PC-3 (cell line): Measurements from ENCODE around the gene ANKRD45. TPM values are rescaled to one million over a fixed set of nuclear protein-coding genes. Genes with fewer than 3 reads are reported as not detected.
"Not testable (repeated sequence)": the region's sequence is repeated elsewhere in the genome, so short reads cannot be mapped to it uniquely, and the experiment has no call there.

Experiments used
- ATAC-seq: fragments of 200-7000 bp; cut with Tn5 transposase; 2 replicates; pipeline ENCODE4 v1.9.1; 2020; ENCODE audit warnings: mild to moderate bottlenecking, moderate library complexity
- BruUV-seq: library from RNA; stranded (reverse); fragments of 400-500 nt; replicated peaks from 2 replicates; lab custom pipeline; 2021; lab: Mats Ljungman, UMichigan
- CTCF ChIA-PET: fragments of 300-600 bp; sonication (Branson Sonifier 250); formaldehyde crosslinking; loops from one replicate; lab custom pipeline; 2022; ENCODE audit warnings: antibody characterized with exemption; lab: Charles Lee
- POLR2A ChIA-PET: fragments of 300-600 bp; sonication (Branson Sonifier 250); formaldehyde crosslinking; loops from one replicate; lab custom pipeline; 2022; ENCODE audit warnings: antibody characterized with exemption; ENCODE audit not compliant: unreplicated experiment; lab: Charles Lee
- DNase-seq: peaks from one replicate; pipeline ENCODE4 v3.0.0-alpha.2; 2015
- H2AFZ ChIP-seq: fragments of 300-600 bp; sonication (generic); 2 replicates; pipeline ENCODE4 v1.6.0; 2016; ENCODE audit warnings: antibody characterized with exemption, low read length
- H3F3A ChIP-seq: fragments of 300-600 bp; sonication (generic); one replicate; pipeline ENCODE4 v1.6.0; 2017; ENCODE audit warnings: antibody characterized with exemption, low read length, control low read depth, mild to moderate bottlenecking; ENCODE audit not compliant: unreplicated experiment
- H3K27ac ChIP-seq: fragments of 300-600 bp; sonication (generic); 2 replicates; pipeline ENCODE4 v1.5.1; 2016; ENCODE audit warnings: mild to moderate bottlenecking, low read length
- H3K27me3 ChIP-seq: fragments of 300-600 bp; sonication (generic); 2 replicates; pipeline ENCODE4 v1.6.1; 2016; ENCODE audit warnings: low read length, mixed read lengths
- H3K36me3 ChIP-seq: fragments of 300-600 bp; sonication (generic); 2 replicates; pipeline ENCODE4 v1.6.1; 2016; ENCODE audit warnings: low read depth, mixed run types, low read length, mixed read lengths
- H3K4me1 ChIP-seq: fragments of 300-600 bp; sonication (generic); 2 replicates; pipeline ENCODE4 v1.5.1; 2016; ENCODE audit warnings: low read length; ENCODE audit not compliant: insufficient read depth
- H3K4me2 ChIP-seq: fragments of 300-600 bp; sonication (generic); 2 replicates; pipeline ENCODE4 v1.6.0; 2016; ENCODE audit warnings: low read length
- H3K4me3 ChIP-seq: fragments of 300-600 bp; sonication (generic); 2 replicates; pipeline ENCODE4 v1.5.1; 2016; ENCODE audit warnings: mild to moderate bottlenecking, low read length, mixed read lengths
- H3K79me2 ChIP-seq: fragments of 300-600 bp; sonication (generic); 2 replicates; pipeline ENCODE4 v1.6.1; 2017; ENCODE audit warnings: low read length, mixed read lengths
- H3K9ac ChIP-seq: fragments of 300-600 bp; sonication (generic); 2 replicates; pipeline ENCODE4 v1.6.0; 2016; ENCODE audit warnings: mild to moderate bottlenecking, low read length
- H3K9me2 ChIP-seq: fragments of 300-600 bp; sonication (generic); replicated peaks from 2 replicates; pipeline ENCODE4 v1.6.1; 2016; ENCODE audit warnings: mixed run types, low read length, mixed read lengths
- H3K9me3 ChIP-seq: fragments of 300-600 bp; sonication (generic); 2 replicates; pipeline ENCODE4 v1.6.1; 2016; ENCODE audit warnings: low read length, mixed read lengths
- H4K20me1 ChIP-seq: fragments of 300-600 bp; sonication (generic); 2 replicates; pipeline ENCODE4 v1.6.1; 2016; ENCODE audit warnings: low read length, mixed read lengths
- EZH2 ChIP-seq: fragments of 300-600 bp; sonication (generic); IDR thresholded peaks from one replicate; pipeline ENCODE4 v1.6.1; 2017; ENCODE audit warnings: antibody characterized with exemption, mild to moderate bottlenecking, low read length; ENCODE audit not compliant: unreplicated experiment
- EZH2phosphoT487 ChIP-seq: fragments of 300-600 bp; sonication (generic); IDR thresholded peaks from 2 replicates; pipeline ENCODE4 v1.6.1; 2018; ENCODE audit warnings: mild to moderate bottlenecking, antibody characterized with exemption, low read length, borderline replicate concordance
- intact Hi-C: fragments of 100-400 bp; cut with micrococcal nuclease; formaldehyde crosslinking; loops from 2 replicates; pipeline ENCODE4 v1.9.0; 2023
- total RNA-seq: library from RNA; depleted of rRNA; stranded (reverse); fragments of >200 nt; gene quantifications from 2 replicates; pipeline ENCODE4 v1.2.3, GENCODE V29; 2014
- TF ChIP-seq, protein P1 (sequence below): fragments of 300-600 bp; sonication (generic); conservative IDR thresholded peaks from 2 replicates; pipeline ENCODE4 v1.5.1; 2017; ENCODE audit warnings: antibody characterized with exemption, low read depth, mild to moderate bottlenecking, low read length

The ANKRD45 gene
- total RNA-seq, 1 experiment from 2014 or later, result not detected

GRCh38 chr1:173682184-173682583 lies 12.5 kb upstream of the ANKRD45 start:
- Histone ChIP-seq H3K79me2 (no peaks in the 10 kb centered on the region), H3K4me2 (no peak overlapping the region), H3K4me1 (peaks cover 10% of the 10 kb centered on the region; the same call in 1 of the 2 replicates), H4K20me1 (no peaks in the 10 kb centered on the region), H3K9me3 (no peaks in the 10 kb centered on the region), H2AFZ (no peak overlapping the region; the same call in 1 of the 2 replicates), H3K9me2 (no peaks in the 10 kb centered on the region), H3K9ac (no peak overlapping the region), H3F3A (no peaks in the 10 kb centered on the region), H3K27ac (no peak overlapping the region), H3K36me3 (no peaks in the 10 kb centered on the region), H3K27me3 (no peaks in the 10 kb centered on the region), H3K4me3 (no peak overlapping the region)
- ChIA-PET CTCF (no interaction called here), POLR2A (interaction anchor here (0.6 kb wide), 5 partner anchors 33 to 786 kb away, joined by 4 to 7 read pairs (median 6); partner anchors contain the start of gene KLHL20)
- intact Hi-C loops, result no loop called here
- BruUV-seq, result no TSS peak
- DNase-seq (peak; percentile 49), ATAC-seq (peak; percentile 22; the same call in 1 of the 2 replicates)
- TF ChIP-seq EZH2 (no peak), EZH2phosphoT487 (no peak)
- TF ChIP-seq, protein P1, sequence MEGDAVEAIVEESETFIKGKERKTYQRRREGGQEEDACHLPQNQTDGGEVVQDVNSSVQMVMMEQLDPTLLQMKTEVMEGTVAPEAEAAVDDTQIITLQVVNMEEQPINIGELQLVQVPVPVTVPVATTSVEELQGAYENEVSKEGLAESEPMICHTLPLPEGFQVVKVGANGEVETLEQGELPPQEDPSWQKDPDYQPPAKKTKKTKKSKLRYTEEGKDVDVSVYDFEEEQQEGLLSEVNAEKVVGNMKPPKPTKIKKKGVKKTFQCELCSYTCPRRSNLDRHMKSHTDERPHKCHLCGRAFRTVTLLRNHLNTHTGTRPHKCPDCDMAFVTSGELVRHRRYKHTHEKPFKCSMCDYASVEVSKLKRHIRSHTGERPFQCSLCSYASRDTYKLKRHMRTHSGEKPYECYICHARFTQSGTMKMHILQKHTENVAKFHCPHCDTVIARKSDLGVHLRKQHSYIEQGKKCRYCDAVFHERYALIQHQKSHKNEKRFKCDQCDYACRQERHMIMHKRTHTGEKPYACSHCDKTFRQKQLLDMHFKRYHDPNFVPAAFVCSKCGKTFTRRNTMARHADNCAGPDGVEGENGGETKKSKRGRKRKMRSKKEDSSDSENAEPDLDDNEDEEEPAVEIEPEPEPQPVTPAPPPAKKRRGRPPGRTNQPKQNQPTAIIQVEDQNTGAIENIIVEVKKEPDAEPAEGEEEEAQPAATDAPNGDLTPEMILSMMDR, result no peak

DNA sequence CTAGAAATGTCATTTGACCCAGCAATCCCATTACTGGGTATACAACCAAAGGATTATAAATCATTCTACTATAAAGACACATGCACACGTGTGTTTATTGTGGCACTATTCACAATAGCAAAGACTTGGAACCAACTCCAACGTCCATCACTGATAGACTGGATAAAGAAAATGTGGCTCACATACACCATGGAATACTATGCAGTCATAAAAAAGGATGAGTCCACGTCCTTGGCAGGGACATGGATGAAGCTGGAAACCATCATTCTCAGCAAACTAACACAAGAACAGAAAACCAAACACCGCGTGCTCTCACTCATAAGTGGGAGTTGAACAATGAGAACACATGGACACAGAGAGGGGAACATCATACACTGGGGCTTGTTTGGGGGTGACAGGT lies 10.5 kb upstream of the ANKRD45 start:
- H3K27me3 ChIP-seq, ATAC-seq, H3K36me3 ChIP-seq, H3F3A ChIP-seq, H3K9me3 ChIP-seq, CTCF ChIA-PET, intact Hi-C loops, H3K4me2 ChIP-seq, H2AFZ ChIP-seq, POLR2A ChIA-PET, BruUV-seq, H3K9ac ChIP-seq, H3K4me3 ChIP-seq, H3K9me2 ChIP-seq, DNase-seq, H3K4me1 ChIP-seq, H4K20me1 ChIP-seq, H3K27ac ChIP-seq, H3K79me2 ChIP-seq: not testable (repeated sequence)

GRCh38 chr1:173674496-173674895 lies 4.8 kb upstream of the ANKRD45 start:
- CTCF ChIA-PET, result interaction anchor here (0.6 kb wide), 1 partner anchor 65 kb away, joined by 4 read pairs; no protein-coding TSS in a partner anchor
- H3K36me3 ChIP-seq, H3K4me3 ChIP-seq, H3K27ac ChIP-seq, H3K79me2 ChIP-seq, ATAC-seq, H3K9me3 ChIP-seq, H3K9ac ChIP-seq, intact Hi-C loops, H3K4me2 ChIP-seq, DNase-seq, H3K27me3 ChIP-seq, H2AFZ ChIP-seq, H3K9me2 ChIP-seq, H3F3A ChIP-seq, BruUV-seq, H4K20me1 ChIP-seq, H3K4me1 ChIP-seq: not testable (repeated sequence)
- POLR2A ChIA-PET, result interaction anchor here (0.7 kb wide), 1 partner anchor 186 kb away, joined by 3 read pairs; no protein-coding TSS in a partner anchor

GRCh38 chr1:173666646-173667045 lies 3.0 kb downstream of the ANKRD45 start:
- Histone ChIP-seq H3K27me3 (no peaks in the 10 kb centered on the region), H3K9me3 (no peaks in the 10 kb centered on the region), H4K20me1 (no peaks in the 10 kb centered on the region), H3K9ac (no peak overlapping the region), H3K36me3 (no peaks in the 10 kb centered on the region), H3K79me2 (no peaks in the 10 kb centered on the region), H3K4me3 (no peak overlapping the region), H3F3A (no peaks in the 10 kb centered on the region), H3K4me2 (peak overlapping the region; percentile 15), H2AFZ (no peak overlapping the region), H3K9me2 (no peaks in the 10 kb centered on the region), H3K4me1 (peaks cover 10% of the 10 kb centered on the region), H3K27ac (no peak overlapping the region)
- intact Hi-C loops, result no loop called here
- POLR2A ChIA-PET, result interaction anchor here (0.6 kb wide), 1 partner anchor 237 kb away, joined by 4 read pairs; no protein-coding TSS in a partner anchor
- no TSS peak for BruUV-seq
- DNase-seq (peak; percentile 95), ATAC-seq (peak; percentile 100)
- CTCF ChIA-PET, result no interaction called here
- TF ChIP-seq, protein P1, result no peak
- no peak for TF ChIP-seq EZH2phosphoT487
